HG03175 (cell line): ENCODE data around the gene WASF3.
"Not testable (repeated sequence)": the region's sequence is repeated elsewhere in the genome, so short reads cannot be mapped to it uniquely, and the experiment has no call there.

Experiments used
- ATAC-seq: cut with Tn5 transposase; IDR thresholded peaks from one replicate; pipeline ENCODE4 v1.9.1; 2021; ENCODE audit warnings: mild to moderate bottlenecking, moderate library complexity; ENCODE audit not compliant: unreplicated experiment

The WASF3 gene

DNA sequence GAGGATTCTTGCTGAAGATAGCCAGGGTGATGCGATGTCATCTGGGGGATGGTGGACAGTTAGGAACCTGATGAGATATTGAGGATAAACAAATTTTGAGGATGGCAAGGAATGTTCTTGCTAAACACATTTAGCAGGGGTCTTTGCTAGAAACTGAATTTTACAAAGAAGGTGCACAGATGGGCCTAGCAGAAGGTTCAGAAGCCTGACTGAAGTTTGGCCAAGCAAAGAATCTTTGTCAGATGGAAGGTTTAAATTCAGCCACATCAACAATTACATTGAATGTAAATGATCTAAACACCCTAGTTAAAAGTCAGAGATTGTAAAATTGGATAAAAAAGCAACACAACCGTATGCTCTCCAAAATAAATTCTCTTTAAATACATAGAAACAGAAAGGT lies 68.8 kb downstream of the WASF3 start:
- ATAC-seq = no peak

DNA sequence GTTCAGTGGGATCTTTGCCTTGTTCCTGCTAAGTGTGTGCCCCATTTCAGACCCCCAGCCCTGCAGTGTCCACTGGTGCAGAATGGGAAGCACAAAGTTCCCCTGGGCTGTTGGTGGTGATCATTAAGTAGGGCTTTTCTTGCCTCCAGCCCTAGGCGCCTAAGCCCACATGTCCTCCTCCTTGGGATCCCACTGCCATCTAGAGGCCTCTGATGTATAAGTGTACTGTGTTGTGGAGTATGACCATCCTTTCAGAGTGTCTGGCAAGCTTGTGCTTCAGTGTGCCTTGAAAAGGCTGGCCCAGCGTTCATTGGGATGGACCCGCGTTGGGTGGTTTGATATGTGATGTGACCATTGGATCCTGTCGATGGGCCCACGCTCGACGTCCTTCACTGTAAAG lies 71.2 kb downstream of the WASF3 start:
- no peak for ATAC-seq

DNA sequence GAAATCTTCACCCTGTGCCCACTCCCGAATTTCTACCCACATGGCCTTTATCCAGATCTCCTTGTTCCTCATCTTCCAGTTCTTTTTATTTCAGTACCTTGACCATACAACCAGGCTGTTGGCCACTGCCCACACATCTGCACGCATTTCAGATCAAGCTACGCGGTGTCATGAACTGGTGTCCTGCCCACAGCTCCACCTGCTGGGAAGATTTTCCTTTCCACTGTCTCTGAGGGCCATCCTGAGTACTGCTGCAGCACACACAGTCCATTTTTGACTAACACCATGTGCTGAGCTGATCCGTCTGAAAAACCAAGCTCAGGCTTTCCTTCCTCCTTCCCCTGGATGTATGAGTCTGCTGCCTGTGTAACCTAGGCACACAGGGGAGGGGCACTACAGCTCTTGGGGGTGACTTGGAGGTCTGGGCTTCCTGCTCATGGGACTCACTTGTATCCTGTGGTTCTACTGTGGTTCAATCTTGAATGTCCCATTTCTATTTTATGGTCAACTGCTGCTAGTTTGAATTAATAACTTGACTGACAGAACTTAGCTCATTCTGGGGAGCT lies 71.9 kb downstream of the WASF3 start:
- ATAC-seq = no peak

DNA sequence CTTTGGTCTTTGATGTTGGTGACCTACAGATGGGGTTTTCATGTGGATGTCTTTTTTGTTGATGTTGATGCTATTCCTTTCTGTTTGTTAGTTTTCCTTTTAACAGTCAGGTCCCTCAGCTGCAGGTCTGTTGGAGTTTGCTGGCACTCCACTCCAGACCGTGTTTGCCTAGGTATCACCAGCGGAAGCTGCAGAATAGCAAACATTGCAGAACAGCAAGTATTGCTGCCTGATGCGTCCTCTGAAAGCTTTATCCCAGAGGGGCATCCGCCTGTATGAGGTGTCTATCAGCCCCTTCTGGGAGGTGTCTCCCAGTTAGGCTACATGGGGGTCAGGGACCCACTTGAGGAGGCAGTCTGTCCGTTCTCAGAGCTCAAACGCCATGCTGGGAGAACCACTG lies 78.2 kb downstream of the WASF3 start:
- ATAC-seq = not testable (repeated sequence)

DNA sequence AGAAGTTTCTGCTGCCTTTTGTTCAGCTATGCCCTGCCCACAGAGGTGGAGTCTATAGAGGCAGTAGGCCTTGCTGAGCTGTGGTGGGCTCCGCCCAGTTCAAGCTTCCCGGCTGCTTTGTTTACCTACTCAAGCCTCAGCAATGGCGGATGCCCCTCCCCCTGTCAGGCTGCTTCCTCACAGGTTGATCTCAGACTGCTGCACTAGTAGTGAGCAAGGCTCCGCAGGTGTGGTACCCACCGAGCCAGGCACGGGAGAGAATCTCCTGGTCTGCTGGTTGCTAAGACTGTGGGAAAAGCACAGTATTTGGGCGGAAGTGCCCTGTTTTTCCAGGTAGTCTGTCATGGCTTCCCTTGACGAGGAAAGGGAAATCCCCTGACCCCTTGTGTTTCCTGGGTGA lies 78.6 kb downstream of the WASF3 start:
- ATAC-seq = not testable (repeated sequence)

DNA sequence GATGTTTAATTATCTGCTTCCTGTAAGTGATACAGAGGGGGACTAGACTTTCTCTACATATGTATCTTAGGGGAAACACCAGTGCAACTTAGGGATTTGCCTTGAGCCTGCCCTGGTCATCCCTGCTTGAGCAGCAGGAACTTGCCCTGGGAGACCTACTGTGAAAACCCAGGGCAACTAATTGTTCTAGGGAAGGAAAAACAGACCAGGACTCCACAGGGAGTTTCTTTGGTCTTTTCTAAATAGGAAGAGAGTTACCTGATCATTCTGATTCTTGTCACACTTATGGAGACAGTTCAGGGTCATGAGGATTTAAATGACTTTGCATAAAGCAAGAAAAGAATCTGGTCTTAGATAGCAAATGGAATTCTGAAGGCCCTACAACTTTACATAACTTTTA lies 89.1 kb downstream of the WASF3 start:
- ATAC-seq = no peak

DNA sequence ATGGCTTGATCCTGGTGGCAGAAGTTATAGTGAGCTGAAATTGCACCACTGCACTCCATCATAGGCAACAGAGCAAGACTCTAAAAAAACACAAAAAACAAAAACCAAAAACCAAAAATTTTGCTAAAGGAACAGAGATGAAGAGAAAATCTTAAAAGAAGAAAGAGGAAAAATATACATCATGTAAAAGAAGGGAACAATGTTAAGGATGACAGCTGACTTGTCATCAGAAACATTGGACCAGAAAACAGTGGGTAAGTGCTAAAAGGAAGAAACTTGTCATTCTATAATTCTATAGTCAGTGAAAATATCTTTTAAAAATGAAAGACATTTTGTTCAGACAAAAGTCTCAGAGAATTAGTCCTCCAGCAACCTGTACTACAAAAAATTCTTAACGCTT lies 93.8 kb downstream of the WASF3 start:
- ATAC-seq = no peak

DNA sequence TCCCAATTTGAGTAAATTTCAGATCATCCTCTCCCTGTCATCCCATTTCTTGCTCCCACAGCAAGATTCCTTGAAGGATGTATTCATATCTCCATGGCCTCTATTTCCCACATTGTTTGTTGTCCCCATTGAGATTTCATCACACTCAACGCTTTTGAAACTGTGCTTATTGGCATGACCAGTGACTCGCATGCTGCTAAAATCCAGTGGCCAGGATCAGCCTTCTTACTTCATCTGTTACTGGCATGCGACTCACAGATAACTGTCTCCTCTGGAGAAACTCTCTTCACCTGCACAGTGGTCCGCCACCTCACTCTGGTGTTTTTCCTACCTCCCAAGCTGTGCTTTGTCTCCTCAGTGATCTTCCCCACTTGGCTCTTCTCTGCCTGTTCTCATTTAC lies 95.8 kb downstream of the WASF3 start:
- no peak for ATAC-seq

DNA sequence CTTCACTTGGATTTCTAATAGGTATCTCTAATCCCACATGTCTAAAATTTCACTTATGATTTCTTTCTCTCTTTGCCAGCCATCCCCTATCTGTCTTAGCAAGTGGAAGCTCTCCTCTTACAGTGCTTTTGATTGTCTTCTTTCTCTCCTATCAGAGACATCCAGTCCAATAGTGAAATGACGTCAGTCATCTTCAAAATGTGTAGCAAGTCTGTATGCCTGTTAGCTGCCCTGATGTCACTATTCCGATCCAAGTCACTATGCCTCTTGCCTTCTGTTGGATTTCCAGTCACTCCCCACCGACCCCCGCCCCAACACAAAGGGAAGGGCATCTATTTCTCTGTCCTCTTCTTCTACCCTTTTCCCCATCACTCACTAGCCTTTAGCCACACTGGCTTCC lies 96.4 kb downstream of the WASF3 start:
- no peak for ATAC-seq

DNA sequence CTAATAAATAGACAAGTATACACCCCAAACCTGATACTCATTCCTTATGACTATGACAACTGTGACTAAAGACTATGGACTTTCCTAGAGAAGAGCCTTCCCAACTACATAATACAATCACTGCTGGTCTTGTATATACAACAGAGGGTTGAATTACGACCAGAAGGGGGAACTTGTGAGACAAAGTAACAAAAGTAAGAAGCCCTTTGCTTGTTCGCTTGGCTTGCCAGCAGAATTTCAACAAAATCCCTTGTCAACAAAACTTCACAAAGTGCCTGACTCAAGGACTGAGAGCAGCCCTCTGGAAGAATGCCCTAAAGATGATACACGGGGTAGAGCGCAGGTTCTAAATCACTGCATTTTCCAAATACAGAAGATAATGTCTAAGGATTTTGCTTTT lies 99.4 kb downstream of the WASF3 start:
- ATAC-seq = no peak

DNA sequence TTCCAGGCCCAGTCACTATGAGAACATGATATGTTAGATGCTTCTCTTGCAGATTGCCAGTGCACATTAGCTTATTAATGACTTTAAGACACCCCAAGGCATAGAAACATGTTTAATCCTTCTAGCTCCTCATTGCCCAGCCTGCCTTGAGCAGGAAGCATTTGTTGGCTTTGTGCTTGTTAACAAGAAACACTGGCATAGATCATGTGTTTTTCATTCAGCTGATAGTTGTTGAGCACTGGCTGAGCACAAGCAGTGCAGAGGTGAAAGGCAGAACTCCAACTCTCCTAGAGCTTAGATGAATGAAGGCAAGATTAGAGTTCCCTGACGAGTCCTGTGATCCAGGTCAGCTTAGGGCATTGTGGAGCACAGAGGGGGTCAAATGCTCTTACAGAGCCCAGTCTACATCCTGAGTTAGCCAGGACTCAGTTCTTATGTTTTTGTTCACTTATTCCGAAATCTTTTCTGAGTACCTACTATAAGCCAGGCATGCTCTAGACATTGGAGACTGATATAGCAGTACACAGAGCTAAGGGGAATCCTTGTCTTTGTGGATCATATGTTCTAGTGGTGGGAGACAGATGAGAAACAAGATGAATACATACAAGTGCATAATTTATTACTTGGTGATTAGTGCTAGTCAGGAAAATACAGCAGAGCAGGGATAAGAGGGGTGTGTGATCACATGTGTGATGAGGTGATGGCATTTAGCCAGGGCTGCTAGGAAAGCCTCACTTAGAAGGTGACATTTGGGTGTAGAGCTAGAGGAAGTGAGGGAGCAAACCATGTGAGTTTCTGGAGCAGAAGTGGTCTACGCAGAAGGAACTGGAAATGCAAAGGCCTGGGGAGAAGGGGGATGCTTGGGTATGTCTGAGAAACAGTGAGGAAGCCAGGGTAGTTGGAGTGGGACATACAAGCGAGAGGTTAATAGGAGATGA lies 101.2 kb downstream of the WASF3 start:
- no peak for ATAC-seq

DNA sequence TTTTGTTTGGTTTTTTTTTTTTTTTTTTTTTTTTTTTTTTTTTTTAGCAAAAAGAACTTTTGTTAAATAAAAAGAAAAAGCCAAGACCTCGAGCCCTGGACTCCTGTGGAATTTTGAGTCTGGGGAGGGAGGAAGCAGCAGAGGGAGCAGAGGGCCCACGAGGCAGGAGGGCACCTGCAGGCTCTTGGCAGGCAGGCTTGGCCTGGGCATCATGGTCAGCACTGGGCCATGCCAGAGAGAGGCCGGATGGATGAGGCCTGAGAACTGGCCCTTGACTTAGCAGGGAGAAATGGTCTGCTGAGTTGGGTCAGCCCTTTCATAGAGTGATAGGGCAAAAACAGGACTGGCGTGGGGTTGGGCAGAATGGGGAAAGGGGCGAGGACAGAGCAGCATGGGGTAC lies 102.7 kb downstream of the WASF3 start:
- ATAC-seq = no peak

DNA sequence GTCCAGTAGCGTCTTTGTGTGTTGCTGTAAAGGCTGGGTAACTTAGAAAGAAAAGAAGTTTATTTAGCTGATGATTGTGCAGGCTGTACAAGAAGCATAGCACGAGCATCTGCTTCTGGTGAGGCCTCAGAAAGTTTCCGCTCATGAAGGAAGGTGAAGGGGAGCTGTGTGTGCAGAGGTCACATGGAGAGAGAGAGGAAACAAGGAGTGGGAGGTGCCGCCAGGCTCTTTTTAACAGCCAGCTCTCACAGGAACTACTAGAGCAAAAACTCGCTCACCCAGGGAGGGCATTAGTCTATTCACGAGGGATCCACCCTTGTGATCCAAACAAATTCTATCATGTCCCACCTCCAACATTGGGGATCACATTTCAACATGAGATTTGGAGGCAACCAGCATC lies 103.3 kb downstream of the WASF3 start:
- ATAC-seq = no peak

DNA sequence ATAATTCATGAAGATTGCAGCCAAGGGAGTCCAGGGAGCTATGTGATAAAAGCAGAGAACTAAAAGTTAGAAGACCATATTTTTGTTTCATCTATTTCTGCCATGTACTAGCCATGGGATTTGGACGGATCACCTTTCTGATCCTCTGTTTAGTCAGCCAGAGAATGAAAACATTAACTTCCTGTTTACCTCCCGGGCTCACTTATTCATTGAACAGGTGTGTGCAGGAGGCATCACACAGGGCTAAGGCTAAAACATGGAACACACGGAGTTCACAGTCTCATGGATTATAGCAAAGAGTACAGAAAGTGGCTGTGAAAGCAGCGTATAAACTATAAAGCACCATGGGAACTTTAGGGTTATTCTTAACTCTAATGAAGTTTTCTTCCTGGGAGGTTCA lies 106.3 kb downstream of the WASF3 start:
- ATAC-seq = no peak

DNA sequence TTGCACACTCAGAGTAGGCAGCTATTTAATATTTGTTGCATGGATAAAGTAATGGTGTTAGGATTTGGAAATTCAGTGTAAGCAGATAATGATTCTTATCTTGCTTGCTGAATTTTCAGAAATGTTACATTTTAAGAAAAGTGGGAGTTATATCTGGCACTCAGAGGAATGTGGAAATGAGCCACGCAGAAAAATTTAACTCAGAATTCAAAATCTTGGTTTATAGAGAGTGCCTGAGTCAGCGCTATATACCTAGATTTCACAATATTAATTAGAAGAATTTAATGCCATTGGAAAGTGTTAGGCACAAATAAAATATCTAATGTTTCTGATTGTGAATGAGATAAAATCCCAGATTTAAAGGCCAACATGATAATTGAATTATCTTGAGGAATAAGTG lies 106.8 kb downstream of the WASF3 start:
- ATAC-seq = no peak

DNA sequence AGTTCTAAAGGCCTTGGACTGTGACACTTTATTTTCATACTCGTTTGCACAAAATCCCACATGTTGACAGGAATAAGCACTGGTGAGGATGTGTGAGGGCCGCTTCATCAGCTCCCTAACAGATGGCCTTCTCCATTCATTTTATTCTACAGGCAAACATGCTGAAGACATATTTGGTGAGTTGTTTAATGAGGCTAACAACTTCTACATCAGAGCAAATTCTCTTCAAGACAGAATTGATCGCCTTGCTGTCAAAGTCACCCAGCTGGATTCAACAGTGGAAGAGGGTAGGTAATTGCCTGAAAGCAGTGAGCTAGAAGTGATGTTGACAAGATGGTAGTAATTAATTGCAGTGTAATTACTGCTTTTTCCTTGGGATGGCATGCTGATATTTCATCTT lies 107.4 kb downstream of the WASF3 start:
- no peak for ATAC-seq

DNA sequence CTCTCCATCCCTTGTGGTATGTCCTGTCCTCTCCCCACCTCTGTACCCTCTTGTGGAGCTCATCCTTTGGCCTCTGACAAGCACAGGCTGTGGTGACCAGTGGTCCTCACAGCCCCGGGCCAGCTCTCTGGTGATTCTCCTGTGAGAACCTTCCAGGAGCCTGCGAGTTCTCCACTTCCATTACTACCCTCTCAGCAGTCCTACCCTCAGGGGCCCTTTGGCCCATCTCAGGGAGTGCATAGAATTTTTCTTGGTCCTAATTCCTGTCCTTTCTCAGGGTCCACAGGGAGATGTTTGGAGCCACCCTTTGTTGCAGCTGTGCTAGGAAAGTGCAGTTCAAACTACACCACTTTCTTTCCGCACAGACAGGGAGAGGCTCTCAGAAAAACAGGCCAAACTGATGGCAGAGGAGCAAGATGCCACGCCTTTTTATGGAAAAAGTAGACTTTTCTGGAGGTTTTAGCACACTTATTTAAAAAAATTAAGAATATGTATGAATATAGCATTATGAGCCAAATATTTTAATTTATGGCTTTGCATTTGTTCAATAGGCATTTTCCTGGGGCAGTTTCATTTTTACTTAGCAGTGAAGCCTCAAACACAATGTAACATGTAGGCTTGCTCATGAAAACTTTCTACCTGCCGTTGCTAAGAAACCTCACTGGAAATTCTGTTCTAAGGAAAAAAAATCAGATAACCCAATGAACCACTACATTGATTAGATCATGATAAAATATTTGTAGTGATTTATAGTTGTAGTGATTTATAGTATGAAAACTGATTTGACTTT lies 111.1 kb downstream of the WASF3 start:
- no peak for ATAC-seq

DNA sequence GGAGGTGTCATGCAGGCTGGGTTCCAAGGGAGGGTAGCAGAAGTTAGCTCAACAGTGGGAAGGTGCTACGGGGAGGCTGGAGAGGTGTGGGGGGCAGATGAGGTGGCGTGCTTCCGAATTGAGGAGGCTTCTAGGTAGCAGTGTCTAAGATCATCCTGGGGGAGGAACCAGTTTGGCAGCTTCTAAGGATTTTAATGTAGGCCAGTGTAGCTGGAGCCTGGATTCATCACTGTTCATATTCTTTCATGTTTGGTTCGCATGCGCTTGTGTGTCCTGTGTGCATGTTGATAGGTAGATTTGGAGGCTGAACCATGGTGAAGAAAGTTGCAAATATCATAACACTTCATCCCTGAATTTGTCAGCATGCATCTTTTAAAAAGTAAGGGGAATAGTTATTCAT lies 116.4 kb downstream of the WASF3 start:
- ATAC-seq = no peak

DNA sequence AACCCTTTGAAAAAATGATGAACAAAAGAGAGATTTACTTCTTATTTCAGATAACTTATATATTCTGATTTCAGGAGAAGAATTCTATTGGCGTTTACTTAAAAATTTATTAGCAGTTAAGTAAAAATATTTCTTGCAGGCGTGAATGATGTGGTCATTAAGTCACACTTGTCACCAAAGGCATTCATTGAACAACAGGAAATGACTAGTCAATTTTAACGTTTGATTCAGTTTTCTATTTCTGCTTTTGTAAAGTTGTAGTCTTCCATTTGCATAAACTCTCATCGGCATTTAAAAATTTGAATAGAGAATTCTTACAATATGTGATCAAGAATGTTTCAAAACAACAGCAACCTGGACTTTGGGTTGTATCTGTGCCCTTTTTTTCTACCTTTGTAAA lies 119.7 kb downstream of the WASF3 start:
- ATAC-seq = no peak

DNA sequence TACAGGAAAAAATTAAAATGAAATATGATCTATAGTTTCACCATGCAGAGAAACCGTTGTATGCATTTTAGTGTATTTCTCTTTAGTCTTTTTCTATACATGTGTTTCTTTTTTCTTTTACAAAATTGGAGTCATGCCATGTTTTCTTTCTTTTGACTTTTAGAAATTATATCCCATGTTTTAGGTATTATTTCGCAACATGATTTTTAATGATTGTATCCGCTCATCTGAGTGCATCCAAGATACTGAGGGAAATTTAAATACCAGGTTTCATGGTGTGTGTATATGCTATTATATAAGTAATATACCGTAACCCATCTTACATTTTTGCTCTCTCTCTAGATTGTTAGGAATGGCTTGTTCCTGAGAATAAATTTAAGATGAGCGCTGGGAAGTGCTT lies 120.8 kb downstream of the WASF3 start:
- no peak for ATAC-seq

DNA sequence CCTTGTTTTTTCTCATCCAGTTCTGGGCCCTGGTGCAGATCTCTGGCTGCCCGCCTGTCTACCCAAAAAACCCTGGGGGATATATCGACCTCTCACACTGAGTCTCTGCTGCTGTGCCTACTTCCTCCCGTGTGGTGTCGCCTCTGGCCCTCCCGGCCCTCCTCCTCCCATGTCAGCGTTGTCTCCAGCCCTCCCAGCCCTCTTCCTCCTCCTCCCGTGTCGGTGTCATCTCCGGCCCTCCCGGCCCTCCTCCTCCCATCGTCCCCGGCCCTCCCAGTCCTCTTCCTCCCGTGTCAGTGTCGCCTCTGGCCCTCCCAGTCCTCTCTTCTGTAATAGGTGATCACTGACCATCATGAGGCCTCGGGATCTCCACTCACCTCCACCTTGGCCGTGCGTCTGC lies 121.3 kb downstream of the WASF3 start:
- ATAC-seq = no peak
